ENCODE data around the gene PPIL6.
"Not testable (repeated sequence)": the region's sequence is repeated elsewhere in the genome, so short reads cannot be mapped to it uniquely, and the experiment has no call there.

Gene PPIL6

GRCh38 chr6:109373331-109373730, 67.1 kb downstream of the PPIL6 start:
- H3K4me3 Mint-ChIP-seq, result peak overlapping the region; percentile 62
- H3K4me1 Mint-ChIP-seq, result peaks cover 78% of the 10 kb centered on the region
- peaks cover 37% of the 10 kb centered on the region for H3K36me3 Mint-ChIP-seq
- no peaks in the 10 kb centered on the region for H3K27me3 Mint-ChIP-seq
- H3K27ac Mint-ChIP-seq, result peak overlapping the region; percentile 89
- H3K9me3 Mint-ChIP-seq, result no peaks in the 10 kb centered on the region

GRCh38 chr6:109372130-109372529, 68.3 kb downstream of the PPIL6 start:
- no peaks in the 10 kb centered on the region for H3K9me3 Mint-ChIP-seq
- no peaks in the 10 kb centered on the region for H3K27me3 Mint-ChIP-seq
- H3K27ac Mint-ChIP-seq, result no peak overlapping the region
- H3K4me1 Mint-ChIP-seq, result peaks cover 72% of the 10 kb centered on the region
- H3K36me3 Mint-ChIP-seq, result peaks cover 33% of the 10 kb centered on the region
- peak overlapping the region; percentile 33 for H3K4me3 Mint-ChIP-seq

- H3K4me3 Mint-ChIP-seq, result no peak overlapping the region
- H3K27me3 Mint-ChIP-seq, result no peaks in the 10 kb centered on the region
- no peak overlapping the region for H3K27ac Mint-ChIP-seq
- no peaks in the 10 kb centered on the region for H3K9me3 Mint-ChIP-seq
- peaks cover 66% of the 10 kb centered on the region for H3K4me1 Mint-ChIP-seq
- H3K36me3 Mint-ChIP-seq, result peaks cover 29% of the 10 kb centered on the region
Observed at GRCh38 chr6:109370792-109371191, 69.6 kb downstream of the PPIL6 start.

- Mint-ChIP-seq H3K27ac (peak overlapping the region; percentile 62), H3K4me3 (no peak overlapping the region), H3K4me1 (peaks cover 64% of the 10 kb centered on the region), H3K27me3 (no peaks in the 10 kb centered on the region), H3K9me3 (no peaks in the 10 kb centered on the region), H3K36me3 (peaks cover 29% of the 10 kb centered on the region)
Observed at GRCh38 chr6:109370336-109370735, 70.1 kb downstream of the PPIL6 start.

- no peak overlapping the region for H3K4me3 Mint-ChIP-seq
Observed at GRCh38 chr6:109369728-109370127, 70.7 kb downstream of the PPIL6 start.

GRCh38 chr6:109364382-109365078, 75.9 kb downstream of the PPIL6 start:
- not testable (repeated sequence) for H3K9me3 Mint-ChIP-seq, H3K27me3 Mint-ChIP-seq, H3K4me3 Mint-ChIP-seq
- Mint-ChIP-seq H3K36me3 (peaks cover 44% of the 10 kb centered on the region), H3K27ac (peak overlapping the region; percentile 74), H3K4me1 (peaks cover 29% of the 10 kb centered on the region)

More at GRCh38 chr6:109369728-109370127, 70.7 kb downstream of the PPIL6 start:
- no peaks in the 10 kb centered on the region for H3K9me3 Mint-ChIP-seq
- peaks cover 58% of the 10 kb centered on the region for H3K4me1 Mint-ChIP-seq
- H3K36me3 Mint-ChIP-seq, result peaks cover 33% of the 10 kb centered on the region
- H3K27ac Mint-ChIP-seq, result no peak overlapping the region
- no peaks in the 10 kb centered on the region for H3K27me3 Mint-ChIP-seq

GRCh38 chr6:109363753-109364152, 76.7 kb downstream of the PPIL6 start:
- no peaks in the 10 kb centered on the region for H3K27me3 Mint-ChIP-seq
- no peaks in the 10 kb centered on the region for H3K9me3 Mint-ChIP-seq
- H3K4me1 Mint-ChIP-seq, result peaks cover 28% of the 10 kb centered on the region
- H3K27ac Mint-ChIP-seq, result peak overlapping the region; percentile 74
- H3K36me3 Mint-ChIP-seq, result peaks cover 46% of the 10 kb centered on the region
- peak overlapping the region; percentile 11 for H3K4me3 Mint-ChIP-seq

- Mint-ChIP-seq H3K27me3 (no peaks in the 10 kb centered on the region), H3K9me3 (no peaks in the 10 kb centered on the region), H3K27ac (no peak overlapping the region), H3K4me3 (no peak overlapping the region), H3K4me1 (peaks cover 20% of the 10 kb centered on the region), H3K36me3 (peaks cover 49% of the 10 kb centered on the region)
Observed at GRCh38 chr6:109362102-109362884, 78.1 kb downstream of the PPIL6 start.

- Mint-ChIP-seq H3K4me1 (peaks cover 15% of the 10 kb centered on the region), H3K36me3 (peaks cover 54% of the 10 kb centered on the region), H3K27ac (no peak overlapping the region), H3K9me3 (no peaks in the 10 kb centered on the region), H3K4me3 (no peak overlapping the region), H3K27me3 (no peaks in the 10 kb centered on the region)
Observed at GRCh38 chr6:109360791-109361190, 79.6 kb downstream of the PPIL6 start.

GRCh38 chr6:109360281-109360680, 80.1 kb downstream of the PPIL6 start:
- Mint-ChIP-seq H3K4me3 (no peak overlapping the region), H3K9me3 (no peaks in the 10 kb centered on the region), H3K27ac (no peak overlapping the region), H3K4me1 (peaks cover 15% of the 10 kb centered on the region), H3K36me3 (peaks cover 56% of the 10 kb centered on the region), H3K27me3 (no peaks in the 10 kb centered on the region)

GRCh38 chr6:109359248-109359647, 81.2 kb downstream of the PPIL6 start:
- Mint-ChIP-seq H3K4me3 (no peak overlapping the region), H3K27me3 (no peaks in the 10 kb centered on the region), H3K27ac (no peak overlapping the region), H3K36me3 (peaks cover 50% of the 10 kb centered on the region), H3K4me1 (peaks cover 13% of the 10 kb centered on the region), H3K9me3 (no peaks in the 10 kb centered on the region)

- peaks cover 7% of the 10 kb centered on the region for H3K4me1 Mint-ChIP-seq
- H3K36me3 Mint-ChIP-seq, result peaks cover 44% of the 10 kb centered on the region
Observed at GRCh38 chr6:109358204-109358603, 82.2 kb downstream of the PPIL6 start.

GRCh38 chr6:109356237-109356636, 84.2 kb downstream of the PPIL6 start:
- no peaks in the 10 kb centered on the region for H3K9me3 Mint-ChIP-seq
- peaks cover 17% of the 10 kb centered on the region for H3K4me1 Mint-ChIP-seq
- H3K4me3 Mint-ChIP-seq, result no peak overlapping the region
- peaks cover 38% of the 10 kb centered on the region for H3K36me3 Mint-ChIP-seq
- no peak overlapping the region for H3K27ac Mint-ChIP-seq
- H3K27me3 Mint-ChIP-seq, result no peaks in the 10 kb centered on the region

More at GRCh38 chr6:109358204-109358603, 82.2 kb downstream of the PPIL6 start:
- no peaks in the 10 kb centered on the region for H3K9me3 Mint-ChIP-seq
- H3K4me3 Mint-ChIP-seq, result no peak overlapping the region
- H3K27me3 Mint-ChIP-seq, result no peaks in the 10 kb centered on the region
- no peak overlapping the region for H3K27ac Mint-ChIP-seq

- Mint-ChIP-seq H3K4me1 (peaks cover 20% of the 10 kb centered on the region), H3K27me3 (no peaks in the 10 kb centered on the region), H3K36me3 (peaks cover 12% of the 10 kb centered on the region), H3K4me3 (no peak overlapping the region), H3K27ac (peak overlapping the region; percentile 33), H3K9me3 (no peaks in the 10 kb centered on the region)
Observed at GRCh38 chr6:109351231-109352130, 88.9 kb downstream of the PPIL6 start.

- no peaks in the 10 kb centered on the region for H3K9me3 Mint-ChIP-seq
- no peak overlapping the region for H3K4me3 Mint-ChIP-seq
- no peak overlapping the region for H3K27ac Mint-ChIP-seq
- no peaks in the 10 kb centered on the region for H3K27me3 Mint-ChIP-seq
- peaks cover 20% of the 10 kb centered on the region for H3K4me1 Mint-ChIP-seq
- peaks cover 7% of the 10 kb centered on the region for H3K36me3 Mint-ChIP-seq
Observed at GRCh38 chr6:109349419-109349987, 90.9 kb downstream of the PPIL6 start.
